Adrenal gland (tissue), 12 donors: ENCODE results near the gene EVL. TPM values are rescaled to one million over a fixed set of nuclear protein-coding genes. Genes with fewer than 3 reads are reported as not detected.

Experiments used
- DNase-seq, 7 donors: peaks; one replicate each; pipeline ENCODE4 v3.0.0-alpha.2; 2019 to 2020
- H3K27ac ChIP-seq, 5 donors: fragments of 200-600 bp; sonication (generic) in 4 of 5; 1 replicate in 3 of 5; 2 replicates in 2 of 5; pipeline versions ENCODE4 v1.5.1 to v1.8.0; 2016 to 2020; ENCODE audit warnings: mild to moderate bottlenecking in 1 of 5
- H3K27me3 ChIP-seq: fragments of 200-600 bp; 2 replicates; pipeline ENCODE4 v1.8.0; 2021
- H3K36me3 ChIP-seq, 2 donors: fragments of 200-600 bp; replicated peaks in 1 of 2; 1 replicate in 1 of 2; 2 replicates in 1 of 2; pipeline versions ENCODE4 v1.5.1 to v1.8.0; 2018 to 2022
- H3K4me1 ChIP-seq, 2 donors: fragments of 200-600 bp; replicated peaks in 1 of 2; 1 replicate in 1 of 2; 2 replicates in 1 of 2; pipeline versions ENCODE4 v1.5.1 to v1.8.0; 2018 to 2021
- H3K4me3 ChIP-seq, 4 donors: fragments of 200-600 bp; sonication (generic) in 3 of 4; one replicate each; pipeline ENCODE4 v1.5.1; 2016 to 2018
- H3K9me3 ChIP-seq, 3 donors: fragments of 200-600 bp; sonication (generic) in 1 of 3; replicated peaks in 1 of 3; 1 replicate in 2 of 3; 2 replicates in 1 of 3; pipeline versions ENCODE4 v1.5.1 to v1.8.0; 2016 to 2021
- CTCF ChIP-seq, 6 experiments: fragments of 450-650 bp in 4 of 6; fragments of 200-600 bp in 2 of 6; sonication (generic) in 1 of 6; IDR thresholded peaks; 1 replicate in 5 of 6; 2 replicates in 1 of 6; pipeline versions ENCODE4 v1.5.1 to v1.8.0; 2016 to 2021; ENCODE audit warnings: antibody characterized with exemption in 6 of 6, mild to moderate bottlenecking in 2 of 6, moderate library complexity in 1 of 6
- POLR2A ChIP-seq, 2 donors: fragments of 450-650 bp; IDR thresholded peaks; one replicate each; pipeline ENCODE4 v1.6.1; 2017; ENCODE audit warnings: antibody characterized with exemption in 2 of 2, mild to moderate bottlenecking in 2 of 2, moderate library complexity in 1 of 2
- WGBS, 4 donors: extraction: QIAGEN DNeasy Blood & Tissue Kit in 2 of 4; methylation state at CpG; one replicate each; pipeline versions ENCODE4 v1.1.5 to v1.1.7; 2013 to 2017; 5-methylcytosine and 5-hydroxymethylcytosine counted together
- intact Hi-C, 2 donors: fragments of 100-400 bp; cut with DNase I; formaldehyde crosslinking; loops; one replicate each; pipeline versions ENCODE4 v1.14.1 to v1.15.0; 2022 to 2023
- polyA plus RNA-seq, 3 donors: library from polyadenylated mRNA; stranded (reverse); fragments of 200-250 nt in 2 of 3; fragments of 350-450 nt in 1 of 3; fragmentation: Illumina TruSeq in 1 of 3; extraction: RNeasy Lipid Tissue Mini Kit (QIAGEN cat#74804) in 1 of 3; gene quantifications; one replicate each; pipeline ENCODE4 v1.2.3, GENCODE V29; 2013 to 2014
- total RNA-seq, 9 donors: library from RNA; depleted of rRNA in 4 of 9; stranded (reverse); fragments of >200 nt in 4 of 9; fragments of 120-200 nt in 1 of 9; fragmentation: NEBNext Ultra II Directional in 1 of 9; extraction: Animal tissue kit (Norgen Biotek cat#: 25700) in 1 of 9; gene quantifications; one replicate each; pipeline versions ENCODE4 v1.1.0 to v1.2.4, GENCODE V29; 2013 to 2023
- donor health status: healthy with polysubstance abuse.
- donor health status: Bipolar disorder and iron deficiency.
- donor health status: DM: yes; HTN: yes; CAD: no.
- donor health status: DM: no; HTN: no; CAD: no.
- donor health status: DM: no; HTN: no; CAD: no.
- donor health status: DM: yes; HTN: yes; CAD: no.

Gene EVL
- total and polyA plus RNA-seq, 12 donors, result 23.7 to 209 (median 46.8) TPM

GRCh38 chr14:100054316-100055075, 10.7 kb upstream of the EVL start:
- intact Hi-C loops, result no loop called here
- Histone ChIP-seq H3K36me3 (no peaks in the 10 kb centered on the region), H3K9me3 (no peaks in the 10 kb centered on the region), H3K27me3 (no peaks in the 10 kb centered on the region), H3K4me1 (no peaks in the 10 kb centered on the region), H3K4me3 (no peak overlapping the region), H3K27ac (no peak overlapping the region)
- TF ChIP-seq POLR2A (IDR thresholded peaks at IDR 0.05) (no peak), CTCF (IDR thresholded peaks at IDR 0.05) (no peak)
- DNase-seq, result no peak
- WGBS, 4 donors, result 89 to 94% (median 94%) methylated on average over 12 to 13 of the region's 13 CpGs

DNA sequence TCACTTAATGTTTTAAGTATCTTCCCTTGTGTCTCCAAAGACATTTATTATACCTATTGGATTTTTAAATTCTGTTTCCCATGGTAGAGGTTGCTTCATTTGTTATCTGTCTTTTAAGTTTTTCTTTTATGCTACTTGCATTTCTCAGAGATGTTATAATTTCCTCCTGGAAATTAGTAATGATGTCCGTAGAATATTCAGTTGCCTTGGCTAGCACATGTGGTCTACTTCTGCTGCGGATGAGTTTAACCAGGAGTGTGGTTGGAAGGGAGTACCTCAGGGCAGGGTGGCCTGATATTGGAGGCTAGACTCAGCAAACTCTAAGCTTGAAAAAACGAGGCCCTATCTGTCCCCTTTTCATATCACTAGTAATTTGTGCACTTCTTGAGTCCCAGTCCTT, 8.8 kb upstream of the EVL start:
- WGBS, 4 donors, result 67 to 74% (median 70%) methylated on average over 3 of the region's 3 CpGs
- intact Hi-C loops, result no loop called here
- TF ChIP-seq POLR2A (IDR thresholded peaks at IDR 0.05) (no peak), CTCF (IDR thresholded peaks at IDR 0.05) (no peak)

GRCh38 chr14:100056964-100057795, 8.0 kb upstream of the EVL start:
- Histone ChIP-seq H3K27me3 (no peaks in the 10 kb centered on the region), H3K4me1 (no peaks in the 10 kb centered on the region), H3K4me3 (no peak overlapping the region), H3K9me3 (no peaks in the 10 kb centered on the region), H3K27ac (no peak overlapping the region), H3K36me3 (no peaks in the 10 kb centered on the region)
- 72 to 83% (median 78%) methylated on average over 4 of the region's 4 CpGs for WGBS, 4 donors
- intact Hi-C loops, result no loop called here
- peak in 4 of 6 experiments; percentile 25 to 30 (median 28) for TF ChIP-seq CTCF (IDR thresholded peaks at IDR 0.05)
- no peak for TF ChIP-seq POLR2A (IDR thresholded peaks at IDR 0.05)
- no peak for DNase-seq

More for the DNA sequence above, 8.8 kb upstream of the EVL start:
- no peak for DNase-seq
- Histone ChIP-seq H3K27me3 (no peaks in the 10 kb centered on the region), H3K27ac (no peak overlapping the region), H3K4me3 (no peak overlapping the region), H3K4me1 (no peaks in the 10 kb centered on the region), H3K9me3 (no peaks in the 10 kb centered on the region), H3K36me3 (no peaks in the 10 kb centered on the region)

DNA sequence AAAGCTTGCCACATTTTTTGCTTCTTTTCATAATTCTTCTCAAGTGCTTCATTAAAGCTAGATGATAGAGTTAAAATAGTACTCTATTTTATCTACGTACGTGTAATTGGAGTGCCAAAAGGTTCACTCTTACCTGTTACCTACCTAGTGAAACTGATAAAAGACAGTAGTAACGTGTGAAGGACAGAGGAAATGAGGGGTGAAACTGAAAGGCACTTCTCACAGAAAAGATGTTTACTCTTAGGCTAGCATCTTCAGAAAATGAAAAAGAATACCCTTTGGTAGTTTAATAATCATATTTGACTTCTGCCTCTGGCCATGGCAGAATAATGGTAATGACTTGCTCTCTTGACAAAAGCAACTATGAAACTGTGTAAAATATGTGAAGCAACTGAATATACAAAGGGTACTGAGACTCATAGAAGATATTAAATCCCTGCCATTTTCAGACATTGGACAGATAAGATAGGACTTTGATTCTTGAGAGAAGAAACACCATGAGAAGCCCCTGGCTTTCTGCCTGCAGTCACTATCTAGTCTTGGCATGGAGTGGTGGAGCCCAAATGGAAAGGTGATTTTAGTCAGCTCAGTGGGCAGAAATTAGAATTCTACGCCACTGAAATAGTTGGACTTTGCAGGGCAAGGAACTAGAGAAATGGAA, 6.3 kb upstream of the EVL start:
- H3K27me3 ChIP-seq, result no peaks in the 10 kb centered on the region
- DNase-seq, result no peak
- no peaks in the 10 kb centered on the region for H3K4me1 ChIP-seq
- no peak overlapping the region for H3K27ac ChIP-seq
- H3K4me3 ChIP-seq, result no peak overlapping the region
- no peaks in the 10 kb centered on the region for H3K9me3 ChIP-seq
- 88 to 92% (median 91%) methylated on average over 4 of the region's 4 CpGs for WGBS, 4 donors
- no peaks in the 10 kb centered on the region for H3K36me3 ChIP-seq
- intact Hi-C loops, result no loop called here
- TF ChIP-seq CTCF (IDR thresholded peaks at IDR 0.05) (no peak), POLR2A (IDR thresholded peaks at IDR 0.05) (no peak)
